ENCODE results near the gene AQP6. TPM values are rescaled to one million over a fixed set of nuclear protein-coding genes. Genes with fewer than 3 reads are reported as not detected.
A peak's percentile ranks its signal among the peaks of the same experiment; 100 is the strongest.

AQP6 gene
- polyA plus RNA-seq, 4 donors = 13.5 to 23.7 (median 20.8) TPM

DNA sequence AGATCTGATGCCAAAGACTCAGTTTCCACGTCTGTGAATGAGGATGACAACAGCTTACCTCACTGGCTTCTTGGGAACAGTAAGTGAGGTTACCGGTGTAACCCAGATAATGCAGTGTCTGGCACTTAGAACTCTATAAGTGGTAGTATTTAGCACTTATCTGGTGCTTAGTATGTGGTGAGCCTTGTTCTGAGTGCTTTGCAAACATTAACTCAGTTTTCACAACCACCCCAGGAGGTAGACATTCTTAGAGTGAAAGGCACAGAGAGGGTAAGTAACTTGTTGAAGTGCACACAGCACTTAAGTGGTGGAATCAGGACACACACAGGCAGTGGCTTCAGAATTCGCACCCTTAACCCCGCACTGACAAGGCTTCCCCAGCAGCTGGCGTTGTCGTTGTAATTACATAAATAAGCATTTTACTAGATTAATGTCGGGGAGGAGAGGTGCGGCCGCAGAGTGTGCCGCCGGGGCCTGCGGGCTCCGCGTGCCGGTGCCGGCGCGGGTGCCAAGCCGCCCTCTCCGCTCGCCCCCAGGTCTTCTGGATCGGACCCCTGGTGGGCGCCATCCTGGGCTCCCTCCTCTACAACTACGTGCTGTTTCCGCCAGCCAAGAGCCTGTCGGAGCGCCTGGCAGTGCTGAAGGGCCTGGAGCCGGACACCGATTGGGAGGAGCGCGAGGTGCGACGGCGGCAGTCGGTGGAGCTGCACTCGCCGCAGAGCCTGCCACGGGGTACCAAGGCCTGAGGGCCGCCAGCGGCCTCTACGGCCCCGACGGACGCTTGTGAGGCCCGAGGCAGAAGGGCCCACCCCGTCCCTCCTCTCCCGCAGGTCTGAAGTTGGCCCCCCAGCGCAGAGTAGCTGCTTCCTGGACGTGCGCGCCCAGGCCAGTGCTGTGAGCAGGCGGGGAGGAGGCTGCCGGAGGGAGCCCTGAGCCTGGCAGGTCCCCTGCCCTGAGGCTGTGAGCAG lies 17.6 kb upstream of the AQP6 start:
- DNase-seq (ENCODE audit: low read depth in 4 of 4, low spot score in 2 of 4) = no peak

- no peak for DNase-seq (ENCODE audit: low read depth in 4 of 4, low spot score in 2 of 4)
These were observed 16.7 kb upstream of the AQP6 start for GRCh38 chr12:49955899-49956662.

GRCh38 chr12:49956663-49957569 lies 15.8 kb upstream of the AQP6 start:
- no peak for DNase-seq (ENCODE audit: low read depth in 4 of 4, low spot score in 2 of 4)

DNA sequence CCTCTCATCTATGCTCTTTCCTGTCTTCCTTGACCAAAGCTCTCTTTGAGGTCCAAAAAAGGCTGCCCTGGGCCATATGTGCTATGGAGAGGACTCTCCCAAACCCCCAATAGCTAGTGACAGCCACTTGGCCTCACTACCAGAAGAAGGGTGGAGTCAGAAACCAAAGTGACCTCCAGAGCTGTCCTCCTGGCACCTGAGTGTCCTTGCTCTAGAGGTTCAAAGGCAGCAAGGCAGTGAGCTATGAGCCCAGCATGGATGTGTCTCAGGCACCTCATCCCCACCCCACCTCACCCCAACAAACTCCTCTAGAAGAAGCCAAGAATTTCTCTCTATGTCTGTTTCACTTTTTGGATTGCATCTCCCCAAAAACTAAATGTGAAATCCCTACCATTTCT lies 15.2 kb upstream of the AQP6 start:
- DNase-seq (ENCODE audit: low read depth in 4 of 4, low spot score in 2 of 4) = no peak

- no peak for DNase-seq (ENCODE audit: low read depth in 4 of 4, low spot score in 2 of 4)
These were observed 12.9 kb upstream of the AQP6 start for GRCh38 chr12:49959685-49960473.

DNA sequence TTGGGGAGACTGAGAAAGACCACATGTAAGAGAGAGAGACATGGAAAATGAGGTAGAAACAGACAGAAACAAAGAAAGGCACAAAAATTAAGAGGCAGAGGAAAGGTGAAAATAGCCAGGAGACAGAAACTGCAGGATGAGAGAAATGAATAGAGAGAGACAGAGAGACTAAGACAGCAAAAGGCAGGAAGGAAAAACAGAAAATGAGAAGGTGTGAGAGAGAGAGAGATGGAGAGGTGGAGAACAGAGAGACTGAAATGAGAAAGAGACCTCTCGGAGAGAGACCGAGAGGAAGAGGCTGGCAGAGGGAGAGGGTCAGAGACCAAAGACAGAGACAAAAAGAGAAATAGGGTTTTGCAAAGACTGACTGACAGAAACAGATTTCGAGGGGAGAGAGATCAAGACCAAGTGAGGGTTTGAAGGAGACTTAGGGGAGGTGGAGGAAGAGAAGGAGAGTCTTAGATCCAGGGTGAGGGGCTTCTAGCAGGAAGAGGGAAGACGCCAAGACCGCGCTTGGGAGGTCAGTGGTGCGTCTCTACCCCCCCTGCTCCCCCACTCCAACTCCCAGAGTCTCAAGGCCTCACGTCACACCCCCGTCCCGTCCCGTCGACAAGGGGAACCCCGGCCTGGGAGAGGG lies 12.2 kb upstream of the AQP6 start:
- no peak for DNase-seq (ENCODE audit: low read depth in 4 of 4, low spot score in 2 of 4)

DNA sequence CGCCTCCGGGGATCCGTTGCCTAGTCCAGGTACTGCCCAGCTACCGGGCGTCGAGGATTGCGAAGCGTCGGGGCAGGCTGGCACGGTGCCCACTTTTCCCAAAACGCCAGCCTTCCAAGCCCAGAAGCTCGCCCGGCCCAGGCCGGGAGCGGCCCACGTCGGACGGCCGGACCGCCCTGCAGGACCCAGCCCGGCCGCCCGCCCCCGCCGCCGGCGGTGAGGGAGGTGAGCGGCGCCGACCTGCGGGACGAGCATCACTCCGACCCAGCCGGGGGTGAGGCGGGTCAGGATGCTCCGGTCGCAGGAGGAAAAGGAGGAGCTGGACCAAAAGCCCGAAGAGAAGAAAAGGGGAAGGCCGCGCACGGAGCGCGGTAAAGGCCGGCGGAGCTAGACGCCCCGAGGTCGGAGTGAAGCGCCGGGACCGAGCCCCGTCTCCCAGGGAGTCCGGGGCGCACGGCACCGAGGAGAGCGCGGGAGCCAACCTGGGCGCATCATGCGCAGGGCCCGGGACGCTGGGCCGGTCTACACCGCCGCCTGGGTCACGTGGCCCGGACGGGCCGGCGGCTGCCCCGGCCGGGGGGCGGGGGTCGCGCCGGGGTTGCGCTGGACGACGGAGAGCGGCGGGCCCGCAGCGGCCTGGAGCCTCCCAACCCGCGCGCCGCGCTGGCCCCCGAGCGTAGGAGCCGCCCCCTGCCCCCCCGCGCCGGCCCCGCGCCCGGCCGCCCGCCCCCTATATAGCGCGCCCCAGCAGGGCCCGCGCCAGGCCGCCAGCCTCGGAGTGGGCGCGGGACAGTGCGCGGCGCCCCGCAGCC lies 11.4 kb upstream of the AQP6 start, which contains the start of gene AQP5:
Gene AQP5, plus strand, starts transcription at position 762 of the 812 bp plus-strand sequence. CDS start 146 bp downstream, outside the sequence.
- DNase-seq (ENCODE audit: low read depth in 4 of 4, low spot score in 2 of 4) = no peak

DNA sequence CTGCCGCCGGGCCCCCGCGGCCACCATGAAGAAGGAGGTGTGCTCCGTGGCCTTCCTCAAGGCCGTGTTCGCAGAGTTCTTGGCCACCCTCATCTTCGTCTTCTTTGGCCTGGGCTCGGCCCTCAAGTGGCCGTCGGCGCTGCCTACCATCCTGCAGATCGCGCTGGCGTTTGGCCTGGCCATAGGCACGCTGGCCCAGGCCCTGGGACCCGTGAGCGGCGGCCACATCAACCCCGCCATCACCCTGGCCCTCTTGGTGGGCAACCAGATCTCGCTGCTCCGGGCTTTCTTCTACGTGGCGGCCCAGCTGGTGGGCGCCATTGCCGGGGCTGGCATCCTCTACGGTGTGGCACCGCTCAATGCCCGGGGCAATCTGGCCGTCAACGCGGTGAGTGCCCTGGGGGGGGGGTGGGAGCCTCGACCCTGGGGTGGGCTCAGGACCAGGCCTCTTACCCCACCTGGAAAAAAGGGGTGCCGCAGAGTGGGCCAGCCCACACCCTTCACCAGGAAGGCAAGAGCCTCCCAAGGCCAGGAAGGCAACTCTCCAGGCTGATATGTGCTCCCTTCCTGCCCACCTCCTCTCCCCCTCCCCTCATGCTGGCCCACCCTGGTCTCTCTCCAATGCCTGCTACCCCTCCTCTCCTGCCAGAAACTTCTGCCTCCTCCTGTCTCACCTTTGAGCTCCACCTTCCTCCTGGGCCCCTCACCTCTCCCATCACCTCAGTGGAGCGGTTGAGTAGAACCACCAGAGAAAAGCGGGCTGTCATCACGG lies 10.6 kb upstream of the AQP6 start:
- DNase-seq (ENCODE audit: low read depth in 4 of 4, low spot score in 2 of 4) = no peak

DNA sequence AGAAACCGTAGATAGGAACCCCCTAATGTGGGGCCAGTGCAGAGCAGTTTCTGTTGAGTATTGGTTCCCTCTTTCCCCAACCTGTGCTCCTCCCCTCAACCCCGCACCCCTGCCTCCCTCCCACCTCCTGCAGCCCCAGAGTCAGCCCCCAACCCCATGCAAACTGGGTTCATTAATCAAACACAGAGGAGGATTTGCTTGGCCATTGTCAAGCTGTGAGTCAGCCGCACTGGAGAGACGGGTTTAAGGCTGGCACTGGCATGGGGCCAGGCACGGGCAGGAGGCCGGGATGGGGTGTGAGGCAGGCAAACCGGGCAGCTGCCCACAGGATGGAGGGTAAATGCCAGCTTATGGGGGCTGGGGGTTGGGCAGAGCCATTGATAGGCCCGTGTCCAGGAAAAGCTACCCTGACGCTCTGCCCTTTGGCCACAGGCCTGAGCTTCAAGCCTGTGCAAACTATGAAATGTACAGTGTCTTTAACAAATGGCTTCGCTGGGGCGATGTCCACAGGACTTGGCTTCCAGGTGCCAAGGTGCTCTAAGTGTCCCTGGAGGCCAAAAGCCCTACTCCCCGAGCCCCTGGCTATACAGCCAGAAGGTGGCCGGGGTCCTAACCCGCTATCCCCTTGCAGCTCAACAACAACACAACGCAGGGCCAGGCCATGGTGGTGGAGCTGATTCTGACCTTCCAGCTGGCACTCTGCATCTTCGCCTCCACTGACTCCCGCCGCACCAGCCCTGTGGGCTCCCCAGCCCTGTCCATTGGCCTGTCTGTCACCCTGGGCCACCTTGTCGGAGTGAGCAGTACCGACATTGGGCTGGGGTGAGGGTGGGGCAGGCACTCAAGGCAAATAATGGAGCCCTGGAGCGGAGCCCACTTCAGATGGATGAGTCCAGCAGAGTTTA lies 9.6 kb upstream of the AQP6 start:
- DNase-seq (ENCODE audit: low read depth in 4 of 4, low spot score in 2 of 4) = no peak

DNA sequence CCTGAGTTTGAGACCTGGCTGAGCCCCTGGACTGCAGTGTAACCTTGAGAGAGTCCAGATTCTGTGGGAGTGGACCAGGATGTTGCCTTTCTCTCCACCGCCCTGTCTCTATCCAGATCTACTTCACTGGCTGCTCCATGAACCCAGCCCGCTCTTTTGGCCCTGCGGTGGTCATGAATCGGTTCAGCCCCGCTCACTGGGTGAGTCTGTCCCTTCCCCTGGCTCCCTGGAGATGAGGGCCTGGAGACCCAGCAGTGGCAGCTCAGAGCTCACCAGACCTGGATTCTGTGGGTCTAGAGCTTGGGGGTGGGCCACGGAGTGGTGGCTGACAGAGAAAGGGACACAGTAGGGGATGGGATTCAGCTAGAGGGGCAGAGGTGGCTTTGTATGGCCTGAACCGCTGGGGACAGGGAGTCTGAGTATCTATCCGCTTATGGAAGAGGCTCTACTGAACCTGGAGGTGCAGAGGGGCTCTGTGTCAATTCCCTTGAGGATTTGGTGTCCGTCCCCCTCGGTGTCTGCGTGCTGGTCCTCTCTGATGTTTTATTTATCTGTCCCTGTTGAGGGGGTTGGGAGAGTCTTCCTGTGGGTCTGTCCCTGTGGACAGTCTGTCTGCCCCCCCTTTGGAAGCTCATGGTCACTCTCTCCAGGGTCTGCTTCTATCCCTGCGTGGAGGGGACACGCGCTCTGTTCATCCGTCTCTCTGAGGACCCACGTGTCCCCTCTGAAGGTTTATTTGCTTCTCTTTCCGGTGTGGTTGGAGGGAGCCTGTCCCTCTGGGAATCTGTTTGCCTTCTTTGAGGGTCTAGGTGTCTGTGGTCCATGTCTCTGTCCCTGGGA lies 8.6 kb upstream of the AQP6 start:
- no peak for DNase-seq (ENCODE audit: low read depth in 4 of 4, low spot score in 2 of 4)

DNA sequence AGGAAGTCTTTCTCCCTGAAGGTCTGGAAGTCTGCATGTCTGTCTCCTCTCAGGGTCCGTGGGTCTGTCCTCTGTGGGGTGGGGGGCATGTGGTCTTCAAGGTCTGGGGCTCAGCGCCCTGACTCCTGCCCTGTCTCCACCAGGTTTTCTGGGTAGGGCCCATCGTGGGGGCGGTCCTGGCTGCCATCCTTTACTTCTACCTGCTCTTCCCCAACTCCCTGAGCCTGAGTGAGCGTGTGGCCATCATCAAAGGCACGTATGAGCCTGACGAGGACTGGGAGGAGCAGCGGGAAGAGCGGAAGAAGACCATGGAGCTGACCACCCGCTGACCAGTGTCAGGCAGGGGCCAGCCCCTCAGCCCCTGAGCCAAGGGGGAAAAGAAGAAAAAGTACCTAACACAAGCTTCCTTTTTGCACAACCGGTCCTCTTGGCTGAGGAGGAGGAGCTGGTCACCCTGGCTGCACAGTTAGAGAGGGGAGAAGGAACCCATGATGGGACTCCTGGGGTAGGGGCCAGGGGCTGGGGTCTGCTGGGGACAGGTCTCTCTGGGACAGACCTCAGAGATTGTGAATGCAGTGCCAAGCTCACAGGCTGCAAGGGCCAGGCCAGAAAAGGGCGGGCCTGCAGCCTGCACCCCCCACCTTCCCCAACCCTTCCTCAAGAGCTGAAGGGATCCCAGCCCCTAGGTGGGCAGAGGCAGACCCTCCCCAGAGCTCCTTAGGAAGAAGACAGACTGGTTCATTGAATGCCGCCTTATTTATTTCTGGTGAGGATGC lies 7.7 kb upstream of the AQP6 start:
- no peak for DNase-seq (ENCODE audit: low read depth in 4 of 4, low spot score in 2 of 4)

GRCh38 chr12:49965836-49966235 lies 6.9 kb upstream of the AQP6 start:
- no peak for DNase-seq (ENCODE audit: low read depth in 4 of 4, low spot score in 2 of 4)

DNA sequence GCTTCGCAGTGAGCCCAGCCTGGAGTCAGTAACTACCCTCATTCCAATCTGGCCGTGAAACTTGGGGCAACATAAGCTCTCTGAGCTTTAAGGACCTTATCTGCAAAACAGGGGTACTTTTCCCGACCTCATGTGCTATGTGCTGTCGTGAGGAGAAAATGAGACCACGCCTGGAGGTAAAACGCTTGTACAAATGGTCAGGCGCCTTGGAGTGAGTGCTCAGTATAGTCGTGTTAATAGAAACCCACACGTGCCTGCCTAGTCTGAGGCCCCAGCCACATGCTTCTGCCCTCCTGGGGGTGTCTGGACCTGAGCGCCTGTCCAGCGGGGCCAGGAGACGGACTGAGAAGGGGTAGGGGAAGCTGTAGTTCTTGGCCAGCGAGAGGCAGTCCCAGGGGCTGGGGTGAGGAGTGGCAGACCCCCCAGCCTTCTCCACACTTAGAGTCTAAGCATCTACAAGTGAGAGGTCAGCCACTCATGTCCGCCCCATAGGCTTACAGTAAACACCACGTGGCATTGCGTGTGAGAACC lies 6.2 kb upstream of the AQP6 start:
- no peak for DNase-seq (ENCODE audit: low read depth in 4 of 4, low spot score in 2 of 4)

GRCh38 chr12:49967042-49967776 lies 5.5 kb upstream of the AQP6 start:
- peak; percentile 72 to 83 (median 76) for DNase-seq (ENCODE audit: low read depth in 4 of 4, low spot score in 2 of 4)

Measured in left renal cortex interstitium (tissue), 4 donors.